PFSK-1 (cell line): ENCODE measurements around the gene GLP1R.

Experiments
- REST ChIP-seq, 2 experiments: IDR thresholded peaks; 2 replicates each; pipeline versions ENCODE4 v1.6.1 to v1.8.0; 2011 to 2012; ENCODE audit warnings: low read depth in 2 of 2, low read length in 2 of 2, control low read depth in 1 of 2, inconsistent platforms in 1 of 2, mild to moderate bottlenecking in 1 of 2, moderate library complexity in 1 of 2; ENCODE audit not compliant: insufficient read depth in 1 of 2
- TAF1 ChIP-seq: IDR thresholded peaks from 2 replicates; pipeline ENCODE4 v1.6.1; 2012; ENCODE audit warnings: low read length, control low read depth, borderline replicate concordance; ENCODE audit not compliant: insufficient read depth

GRCh38 chr6:39062014-39062740, 13.6 kb downstream of the GLP1R start:
- TF ChIP-seq TAF1 (no peak), REST (IDR thresholded peaks at IDR 0.05; ENCODE audit: insufficient read depth in 1 of 2, low read depth in 2 of 2, low read length in 2 of 2) (no peak)
